K562 (cell line): ENCODE results near the gene WDR64. TPM values are rescaled to one million over a fixed set of nuclear protein-coding genes. Genes with fewer than 3 reads are reported as not detected.
A peak's percentile ranks its signal among the peaks of the same experiment; 100 is the strongest.

Experiments used
- ATAC-seq: fragments of 200-7000 bp; cut with Tn5 transposase; 3 replicates; pipeline ENCODE4 v1.9.1; 2020; ENCODE audit warnings: moderate library complexity
- BruUV-seq: library from RNA; stranded (reverse); fragments of 400-500 nt; replicated peaks from 2 replicates; lab custom pipeline; 2021; lab: Mats Ljungman, UMichigan
- CTCF ChIA-PET: fragments of 300-600 bp; formaldehyde crosslinking; extraction: SDS; loops from one replicate; lab custom pipeline; 2021; ENCODE audit warnings: low intra/inter-chr PET ratio; lab: Yijun Ruan, JAX
- POLR2A ChIA-PET: fragments of 300-600, 350-650 bp; sonication (Branson Sonifier 250); formaldehyde crosslinking; extraction: SDS; loops from one replicate; lab custom pipeline; 2021; ENCODE audit warnings: antibody characterized with exemption, inconsistent platforms; lab: Yijun Ruan, JAX
- DNase-seq, 4 experiments: peaks; one replicate each; pipeline versions ENCODE4 v3.0.0 to v3.0.0-alpha.2; 2011 to 2018; ENCODE audit warnings: low spot score in 3 of 4, mixed read lengths in 3 of 4; ENCODE audit errors: extremely low read depth in 1 of 4
- FAIRE-seq: peaks from 2 replicates; lab custom pipeline; 2011; peaks lifted over from hg19 to GRCh38; lab: Jason Lieb, UNC
- H2AFZ ChIP-seq: 2 replicates; pipeline ENCODE4 v1.6.0; 2011; ENCODE audit warnings: low read depth, low read length, control low read depth, inconsistent platforms
- H3K27ac ChIP-seq: fragments of 200-600 bp; 3 replicates; pipeline ENCODE4 v1.8.0; 2011; ENCODE audit warnings: low read depth, mild to moderate bottlenecking, control low read depth, inconsistent platforms, low read length, moderate library complexity, mixed read lengths; ENCODE audit errors: extremely low read depth
- H3K27me3 ChIP-seq, 2 experiments: fragments of 300-600 bp in 1 of 2; 2 replicates in 1 of 2; 3 replicates in 1 of 2; pipeline versions ENCODE4 v1.6.0 to v1.8.0; 2011; ENCODE audit warnings: inconsistent platforms in 2 of 2, low read length in 2 of 2, mild to moderate bottlenecking in 1 of 2, mixed read lengths in 1 of 2, moderate library complexity in 1 of 2; ENCODE audit not compliant: control insufficient read depth in 2 of 2, insufficient read depth in 2 of 2
- H3K36me3 ChIP-seq: fragments of 300-600 bp; 3 replicates; pipeline ENCODE4 v1.8.0; 2011; ENCODE audit warnings: mild to moderate bottlenecking, low read length, inconsistent platforms; ENCODE audit not compliant: control insufficient read depth, insufficient read depth
- H3K4me1 ChIP-seq, 2 experiments: fragments of 200-600 bp in 1 of 2; replicated peaks in 1 of 2; 2 replicates in 1 of 2; 3 replicates in 1 of 2; pipeline versions ENCODE4 v1.5.1 to v1.8.0; 2011; ENCODE audit warnings: inconsistent platforms in 2 of 2, low read length in 2 of 2, mild to moderate bottlenecking in 1 of 2, mixed read lengths in 1 of 2, moderate library complexity in 1 of 2; ENCODE audit not compliant: control insufficient read depth in 2 of 2, insufficient read depth in 2 of 2
- H3K4me2 ChIP-seq: 2 replicates; pipeline ENCODE4 v1.6.1; 2011; ENCODE audit warnings: low read length, control low read depth, inconsistent platforms, mixed read lengths; ENCODE audit not compliant: insufficient read depth
- H3K4me3 ChIP-seq: fragments of 200-600 bp; sonication (generic), shearing (Covaris generic); 2 replicates; pipeline ENCODE4 v1.5.1; 2016; ENCODE audit warnings: control low read depth, inconsistent platforms
- H3K79me2 ChIP-seq: fragments of 200-600 bp; 3 replicates; pipeline ENCODE4 v1.8.0; 2011; ENCODE audit warnings: low read length, inconsistent platforms; ENCODE audit not compliant: control insufficient read depth, insufficient read depth
- H3K9ac ChIP-seq, 2 experiments: 2 replicates each; pipeline versions ENCODE4 v1.6.0 to v1.6.1; 2011; ENCODE audit warnings: low read depth in 2 of 2, low read length in 2 of 2, control low read depth in 1 of 2, inconsistent platforms in 1 of 2, mild to moderate bottlenecking in 1 of 2, mixed read lengths in 1 of 2; ENCODE audit not compliant: insufficient read depth in 1 of 2
- H3K9me1 ChIP-seq: one replicate; pipeline ENCODE4 v1.6.0; 2011; ENCODE audit warnings: inconsistent platforms, mild to moderate bottlenecking, low read length, moderate library complexity; ENCODE audit not compliant: control insufficient read depth, insufficient read depth
- H3K9me3 ChIP-seq: replicated peaks from 2 replicates; pipeline ENCODE4 v1.5.1; 2011; ENCODE audit warnings: low read depth, low read length, inconsistent platforms; ENCODE audit not compliant: control insufficient read depth, insufficient read depth
- H4K20me1 ChIP-seq: replicated peaks from 2 replicates; pipeline ENCODE4 v1.6.1; 2011; ENCODE audit warnings: low read length, inconsistent platforms, mixed read lengths; ENCODE audit not compliant: control insufficient read depth, insufficient read depth
- ATF7 ChIP-seq: fragments of 450-650 bp; IDR thresholded peaks from 2 replicates; pipeline ENCODE4 v1.7.1; 2014; ENCODE audit warnings: mild to moderate bottlenecking, moderate library complexity
- CBX8 ChIP-seq: fragments of 200-600 bp; sonication (generic); IDR thresholded peaks from 2 replicates; pipeline ENCODE4 v1.6.1; 2012; ENCODE audit warnings: borderline replicate concordance, mixed run types, low read depth, mild to moderate bottlenecking, moderate library complexity, mixed read lengths, low read length, control low read depth, inconsistent platforms; ENCODE audit not compliant: poor library complexity, severe bottlenecking; ENCODE audit errors: extremely low read depth
- CHAMP1 ChIP-seq: fragments of 450-650 bp; IDR thresholded peaks from 2 replicates; pipeline ENCODE4 v1.6.1; 2016; ENCODE audit warnings: mild to moderate bottlenecking
- MAX ChIP-seq: sonication (generic); formaldehyde crosslinking; IDR thresholded peaks from 2 replicates; pipeline ENCODE4 v1.9.0; 2022; ENCODE audit warnings: mild to moderate bottlenecking, missing genetic modification reagents
- NFE2 ChIP-seq: IDR thresholded peaks from 2 replicates; pipeline ENCODE4 v1.6.1; 2014; ENCODE audit warnings: antibody characterized with exemption, low read depth
- NFIX ChIP-seq: fragments of 250-450 bp; sonication (Bioruptor Pico); IDR thresholded peaks from 2 replicates; pipeline ENCODE4 v1.4.0; 2020; ENCODE audit warnings: low read depth, mild to moderate bottlenecking, moderate library complexity
- RBFOX2 ChIP-seq: fragments of 200-400 bp; formaldehyde crosslinking; IDR thresholded peaks from 2 replicates; pipeline ENCODE4 v1.6.1; 2017; ENCODE audit warnings: low read depth, mild to moderate bottlenecking, low read length, moderate library complexity
- SMAD3 ChIP-seq: fragments of 450-650 bp; formaldehyde crosslinking; conservative IDR thresholded peaks from 2 replicates; pipeline ENCODE4 v1.4.0; 2020; ENCODE audit warnings: mild to moderate bottlenecking
- SRSF1 ChIP-seq: fragments of 200-400 bp; formaldehyde crosslinking; IDR thresholded peaks from 2 replicates; pipeline ENCODE4 v1.6.1; 2017; ENCODE audit warnings: mild to moderate bottlenecking, low read depth, low read length, moderate library complexity
- ZBTB49 ChIP-seq: sonication (generic); formaldehyde crosslinking; IDR thresholded peaks from 2 replicates; pipeline ENCODE4 v1.8.0; 2022; ENCODE audit warnings: missing genetic modification reagents, mild to moderate bottlenecking, borderline replicate concordance
- ZNF347 ChIP-seq: fragments of 450-650 bp; formaldehyde crosslinking; IDR thresholded peaks from 2 replicates; pipeline ENCODE4 v1.4.0; 2020; ENCODE audit warnings: low read depth, mild to moderate bottlenecking, moderate library complexity
- ZNF384 ChIP-seq: IDR thresholded peaks from 2 replicates; pipeline ENCODE4 v1.6.1; 2012; ENCODE audit warnings: low read depth, low read length, improper control_type of control experiment
- ZNF589 ChIP-seq: fragments of 200-800 bp; sonication (Bioruptor generic); IDR thresholded peaks from 2 replicates; pipeline ENCODE4 v1.6.1; 2016; ENCODE audit warnings: low read depth, missing genetic modification characterization, missing compliant biosample characterization
- WGBS: fragments of 100-300 bp; shearing (Covaris generic); methylation state at CpG from one replicate; pipeline ENCODE4 v1.1.6; 2016; ENCODE audit warnings: low coverage, mixed read lengths; ENCODE audit not compliant: insufficient coverage; ENCODE audit errors: missing lambda C conversion rate; 5-methylcytosine and 5-hydroxymethylcytosine counted together
- in situ Hi-C: fragments of 300-500 bp; cut with MboI; formaldehyde crosslinking; loops from 4 replicates; pipeline ENCODE4 v1.15.0; 2018; ENCODE audit warnings: inconsistent platforms, mixed read lengths
- intact Hi-C: fragments of 100-400 bp; cut with micrococcal nuclease; formaldehyde crosslinking; loops from 2 replicates; pipeline ENCODE4 v1.14.2; 2022
- polyA plus RNA-seq, 8 experiments: library from polyadenylated mRNA; depleted of rRNA in 4 of 8; stranded (reverse) in 5 of 8; unstranded in 3 of 8; fragments of >200 nt; fragmentation: Nextera tagmentation in 2 of 8; fragmentation: Illumina TruSeq in 1 of 8; extraction: Ambion mirVana in 2 of 8; extraction: Trizol in 1 of 8; gene quantifications; 2 replicates each; pipeline versions ENCODE4 v1.2.1 to v1.2.3, GENCODE V29; 2011 to 2014; ENCODE audit warnings: inconsistent platforms in 1 of 8, missing spikeins in 1 of 8
- total RNA-seq, 7 experiments: library from RNA; depleted of rRNA in 6 of 7; stranded (reverse); fragments of >200 nt in 6 of 7; fragmentation: Illumina TruSeq in 2 of 7; extraction: Trizol in 2 of 7; gene quantifications; 2 replicates each; pipeline versions ENCODE4 v1.2.1 to v1.2.3, GENCODE V29; 2011 to 2021; ENCODE audit warnings: low replicate concordance in 1 of 7

WDR64 gene
- total and polyA plus RNA-seq, 9 of the 15 experiments (the other 6 are each of a cell fraction or from before 2014, with no cell fraction given): 0.06 to 0.29 (median 0.19) TPM; not detected in 5

DNA sequence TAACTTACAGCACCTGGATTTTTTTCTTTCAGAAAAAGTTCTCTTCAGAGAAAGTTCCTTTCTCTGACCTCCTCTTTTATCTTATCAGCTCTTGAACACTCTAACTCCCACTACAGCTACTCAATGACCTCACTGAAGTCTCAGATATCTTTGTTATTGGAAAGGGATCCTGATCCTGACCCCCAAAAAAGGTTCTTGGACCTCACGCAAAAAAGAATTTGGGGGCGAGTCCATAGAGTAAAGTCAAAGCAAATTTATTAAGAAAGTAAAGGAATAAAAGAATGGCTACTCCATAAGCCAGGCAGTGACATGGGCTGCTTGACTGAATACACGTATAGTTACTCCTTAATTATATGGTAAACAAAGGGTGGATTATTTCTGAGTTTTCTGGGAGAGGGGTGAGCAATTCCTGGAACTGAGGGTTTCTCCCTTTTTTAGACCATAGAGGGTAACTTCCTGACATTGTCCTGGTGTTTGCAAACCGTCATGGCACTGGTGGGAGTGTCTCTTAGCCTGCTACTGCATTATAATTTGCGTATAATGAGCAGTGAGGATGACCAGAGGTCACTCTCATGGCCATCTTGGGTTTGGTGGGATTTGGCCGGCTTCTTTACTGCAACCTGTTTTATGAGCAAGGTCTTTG, 44.2 kb downstream of the WDR64 start (continued):
- TF ChIP-seq ZNF384 (peak; percentile 100), RBFOX2 (peak; percentile 48), ZNF347 (no peak), ATF7 (peak; percentile 98), CHAMP1 (peak; percentile 92)
- TF ChIP-seq, all 486 proteins: peak for 126

GRCh38 chr1:241696815-241697639, 44.9 kb downstream of the WDR64 start:
- peak; percentile 41 for ATAC-seq
- peaks cover 15 to 58% of the 10 kb centered on the region in 2 experiments for H3K4me1 ChIP-seq
- no peak overlapping the region for H3K4me3 ChIP-seq
- intact Hi-C loops: loop anchor here (1.0 to 5.0 kb wide), 4 partner anchors 60 to 170 kb away; no protein-coding TSS in a partner anchor
- H3K36me3 ChIP-seq: no peaks in the 10 kb centered on the region
- H3K27ac ChIP-seq: peak overlapping the region; percentile 94
- H3K79me2 ChIP-seq: no peaks in the 10 kb centered on the region
- POLR2A ChIA-PET: interaction anchor here (0.6 to 1.1 kb wide), 3 partner anchors 17 to 128 kb away, joined by 3 read pairs; no protein-coding TSS in a partner anchor
- peak overlapping the region; percentile 65 for H2AFZ ChIP-seq
- no peaks in the 10 kb centered on the region for H3K27me3 ChIP-seq
- CTCF ChIA-PET: no interaction called here
- BruUV-seq: no TSS peak
- H3K9ac ChIP-seq: peak overlapping the region in 1 of 2 experiments; percentile 50; a peak in 2 of 4 replicates
- in situ Hi-C loops: no loop called here
- H3K9me3 ChIP-seq: peaks cover 8% of the 10 kb centered on the region
- H4K20me1 ChIP-seq: no peaks in the 10 kb centered on the region
- DNase-seq: peak; percentile 33 to 76 (median 60)
- H3K4me2 ChIP-seq: peak overlapping the region; percentile 58
- H3K9me1 ChIP-seq: no peaks in the 10 kb centered on the region
- peak; percentile 15 for FAIRE-seq
- WGBS: 12% methylated on average over 4 of the region's 4 CpGs
- TF ChIP-seq ZBTB49 (CRISPR knock-in tag) (no peak), SMAD3 (CRISPR knock-in tag) (peak; percentile 96), ZNF589 (CRISPR knock-in tag) (peak; percentile 96), SRSF1 (no peak), NFIX (CRISPR knock-in tag) (peak; percentile 54), NFE2 (no peak), CBX8 (no peak), MAX (no peak)
